ENCODE results near the gene STK40.

Gene STK40

GRCh38 chr1:36366091-36366661 is 19.5 kb downstream of the STK40 start:
- Histone ChIP-seq H3K4me3 (ENCODE audit: low read length) (peak overlapping the region; percentile 7; the same call in 1 of the 2 replicates), H3K4me2 (ENCODE audit: low read length) (peak overlapping the region; percentile 43), H3F3A (ENCODE audit: control insufficient read depth, insufficient read depth) (peaks cover 18% of the 10 kb centered on the region), H3K36me3 (ENCODE audit: control insufficient read depth, low read length) (peaks cover 71% of the 10 kb centered on the region), H4K20me1 (ENCODE audit: control insufficient read depth, insufficient read depth, low read depth, low read length) (peaks cover 17% of the 10 kb centered on the region; the same call in 1 of the 2 replicates), H3K27me3 (ENCODE audit: control insufficient read depth, low read length) (no peaks in the 10 kb centered on the region), H3K9me3 (ENCODE audit: control insufficient read depth, insufficient read depth, low read length) (no peaks in the 10 kb centered on the region), H3K4me1 (ENCODE audit: control insufficient read depth, low read length) (peaks cover 63% of the 10 kb centered on the region), H3K9me2 (replicated peaks; ENCODE audit: control insufficient read depth, low read length) (no peaks in the 10 kb centered on the region), H3K27ac (ENCODE audit: low read depth, low read length) (peak overlapping the region; percentile 22), H3K79me2 (ENCODE audit: control insufficient read depth, low read length) (peaks cover 90% of the 10 kb centered on the region)
- TF ChIP-seq EZH2phosphoT487 (IDR thresholded peaks at IDR 0.05; ENCODE audit: borderline replicate concordance, low read length): no peak
- peak; percentile 49 for TF ChIP-seq CTCF (IDR thresholded peaks at IDR 0.05; ENCODE audit: low read depth, low read length, poor library complexity, severe bottlenecking)

- Histone ChIP-seq H3K27ac (ENCODE audit: low read depth, low read length) (peak overlapping the region; percentile 6; the same call in 1 of the 2 replicates), H3K27me3 (ENCODE audit: control insufficient read depth, low read length) (no peaks in the 10 kb centered on the region), H3K36me3 (ENCODE audit: control insufficient read depth, low read length) (peaks cover 74% of the 10 kb centered on the region), H3K4me3 (ENCODE audit: low read length) (no peak overlapping the region), H3K9me3 (ENCODE audit: control insufficient read depth, insufficient read depth, low read length) (no peaks in the 10 kb centered on the region), H3K9me2 (replicated peaks; ENCODE audit: control insufficient read depth, low read length) (no peaks in the 10 kb centered on the region), H3F3A (ENCODE audit: control insufficient read depth, insufficient read depth) (peaks cover 12% of the 10 kb centered on the region), H4K20me1 (ENCODE audit: control insufficient read depth, insufficient read depth, low read depth, low read length) (peaks cover 17% of the 10 kb centered on the region; the same call in 1 of the 2 replicates), H3K4me1 (ENCODE audit: control insufficient read depth, low read length) (peaks cover 63% of the 10 kb centered on the region), H3K4me2 (ENCODE audit: low read length) (peak overlapping the region; percentile 43; the same call in 1 of the 2 replicates), H3K79me2 (ENCODE audit: control insufficient read depth, low read length) (peaks cover 89% of the 10 kb centered on the region)
- TF ChIP-seq EZH2phosphoT487 (IDR thresholded peaks at IDR 0.05; ENCODE audit: borderline replicate concordance, low read length) (no peak), CTCF (IDR thresholded peaks at IDR 0.05; ENCODE audit: low read depth, low read length, poor library complexity, severe bottlenecking) (no peak)
Observed at GRCh38 chr1:36365381-36365780, 20.3 kb downstream of the STK40 start.

- H3K27ac ChIP-seq (ENCODE audit: low read depth, low read length): no peak overlapping the region
- H4K20me1 ChIP-seq (ENCODE audit: control insufficient read depth, insufficient read depth, low read depth, low read length): peaks cover 6% of the 10 kb centered on the region; the same call in 1 of the 2 replicates
- no peaks in the 10 kb centered on the region for H3K27me3 ChIP-seq (ENCODE audit: control insufficient read depth, low read length)
- H3F3A ChIP-seq (ENCODE audit: control insufficient read depth, insufficient read depth): no peaks in the 10 kb centered on the region
- H3K4me1 ChIP-seq (ENCODE audit: control insufficient read depth, low read length): peaks cover 20% of the 10 kb centered on the region
- no peaks in the 10 kb centered on the region for H3K9me2 ChIP-seq (replicated peaks; ENCODE audit: control insufficient read depth, low read length)
- H3K79me2 ChIP-seq (ENCODE audit: control insufficient read depth, low read length): peaks cover 47% of the 10 kb centered on the region
- peaks cover 79% of the 10 kb centered on the region for H3K36me3 ChIP-seq (ENCODE audit: control insufficient read depth, low read length)
- H3K4me3 ChIP-seq (ENCODE audit: low read length): no peak overlapping the region
- no peak for TF ChIP-seq EZH2phosphoT487 (IDR thresholded peaks at IDR 0.05; ENCODE audit: borderline replicate concordance, low read length)
- TF ChIP-seq CTCF (IDR thresholded peaks at IDR 0.05; ENCODE audit: low read depth, low read length, poor library complexity, severe bottlenecking): no peak
- 0 out of 2 replicates have a peak overlapping the region, but pooled peaks have one; percentile 9 for H3K4me2 ChIP-seq (ENCODE audit: low read length)
- H3K9me3 ChIP-seq (ENCODE audit: control insufficient read depth, insufficient read depth, low read length): no peaks in the 10 kb centered on the region
Observed at GRCh38 chr1:36359911-36360550, 25.7 kb downstream of the STK40 start.

Measured in DOHH2 (cell line).